Activated CD8-positive, alpha-beta T cell treated with anti-CD3 and anti-CD28 coated beads for 36 hours (primary cell): ENCODE data around the gene DTX3. TPM values are rescaled to one million over a fixed set of nuclear protein-coding genes. Genes with fewer than 3 reads are reported as not detected.
"Not testable (repeated sequence)": the region's sequence is repeated elsewhere in the genome, so short reads cannot be mapped to it uniquely, and the experiment has no call there.

Experiments
- ATAC-seq: fragments of 200-7000 bp; cut with Tn5 transposase; one replicate; pipeline ENCODE4 v1.10.0; 2021; ENCODE audit warnings: mild to moderate bottlenecking, moderate library complexity
- CTCF ChIA-PET: fragments of 350-600 bp; sonication (Branson Sonifier 250); formaldehyde crosslinking; loops from one replicate; lab custom pipeline; 2021; ENCODE audit warnings: antibody characterized with exemption; lab: Charles Lee
- POLR2A ChIA-PET: fragments of 350-600 bp; sonication (Branson Sonifier 250); formaldehyde crosslinking; loops from one replicate; lab custom pipeline; 2021; ENCODE audit warnings: antibody characterized with exemption; lab: Charles Lee
- DNase-seq: peaks from one replicate; pipeline ENCODE4 v3.0.0-alpha.2; 2020
- H3K27ac Mint-ChIP-seq: one replicate; pipeline ENCODE4 v1.8.0; 2021; ENCODE audit warnings: mild to moderate bottlenecking, mixed read lengths
- H3K27me3 Mint-ChIP-seq: one replicate; pipeline ENCODE4 v1.8.0; 2021; ENCODE audit warnings: mixed read lengths
- H3K36me3 Mint-ChIP-seq: one replicate; pipeline ENCODE4 v1.8.0; 2021; ENCODE audit warnings: low read depth, mixed read lengths
- H3K4me1 Mint-ChIP-seq: one replicate; pipeline ENCODE4 v1.8.0; 2021; ENCODE audit warnings: low read depth, mixed read lengths
- H3K4me3 Mint-ChIP-seq: one replicate; pipeline ENCODE4 v1.8.0; 2021; ENCODE audit warnings: mild to moderate bottlenecking, moderate library complexity, mixed read lengths
- H3K9me3 Mint-ChIP-seq: one replicate; pipeline ENCODE4 v1.8.0; 2021; ENCODE audit warnings: mixed read lengths
- CTCF ChIP-seq: fragments of 200-600 bp; IDR thresholded peaks from one replicate; pipeline ENCODE4 v1.8.0; 2022; ENCODE audit warnings: antibody characterized with exemption, mild to moderate bottlenecking
- intact Hi-C: fragments of 100-400 bp; cut with micrococcal nuclease; formaldehyde crosslinking; loops from one replicate; pipeline ENCODE4 v1.10.0; 2022
- total RNA-seq, 2 experiments: library from RNA; stranded (reverse); gene quantifications; one replicate each; pipeline ENCODE4 v1.2.3, GENCODE V29; 2021

The DTX3 gene
- total RNA-seq, 2 experiments from 2014 or later = 13.7 to 15.1 TPM

- intact Hi-C loops = loop anchor here (5.0 kb wide), 1 partner anchor 108 kb away; the partner anchor contains the start of gene OS9
- Mint-ChIP-seq H3K9me3 (no peaks in the 10 kb centered on the region), H3K4me1 (no peaks in the 10 kb centered on the region), H3K27ac (no peak overlapping the region), H3K27me3 (no peaks in the 10 kb centered on the region), H3K4me3 (no peak overlapping the region), H3K36me3 (no peaks in the 10 kb centered on the region)
- ChIA-PET CTCF (interaction anchor here (0.6 to 7.0 kb wide), 21 partner anchors 7 to 172 kb away, joined by 3 to 124 read pairs (median 15); partner anchors contain the start of genes ARHGEF25, B4GALNT1, OS9 and PIP4K2C), POLR2A (no interaction called here)
- TF ChIP-seq CTCF = no peak
- DNase-seq = no peak
- no peak for ATAC-seq
Observed at GRCh38 chr12:57584690-57585089, 19.9 kb upstream of the DTX3 start.

- Mint-ChIP-seq H3K27ac (no peak overlapping the region), H3K9me3 (no peaks in the 10 kb centered on the region), H3K4me3 (no peak overlapping the region), H3K27me3 (no peaks in the 10 kb centered on the region), H3K4me1 (no peaks in the 10 kb centered on the region), H3K36me3 (no peaks in the 10 kb centered on the region)
- DNase-seq (no peak), ATAC-seq (no peak)
- TF ChIP-seq CTCF = no peak
- POLR2A ChIA-PET = interaction anchor here (0.8 to 0.9 kb wide), 2 partner anchors 9 to 36 kb away, joined by 3 to 5 read pairs; no protein-coding TSS in a partner anchor
- intact Hi-C loops = no loop called here
- CTCF ChIA-PET = interaction anchor here (0.6 to 7.0 kb wide), 16 partner anchors 7 to 156 kb away, joined by 3 to 124 read pairs (median 18); partner anchors contain the start of genes ARHGEF25, B4GALNT1, OS9 and PIP4K2C
Observed at GRCh38 chr12:57585156-57585555, 19.5 kb upstream of the DTX3 start.

GRCh38 chr12:57586128-57586527 is 18.5 kb upstream of the DTX3 start:
- intact Hi-C loops = no loop called here
- Mint-ChIP-seq H3K4me3 (no peak overlapping the region), H3K36me3 (no peaks in the 10 kb centered on the region), H3K9me3 (no peaks in the 10 kb centered on the region), H3K27me3 (no peaks in the 10 kb centered on the region), H3K4me1 (peaks cover 6% of the 10 kb centered on the region), H3K27ac (no peak overlapping the region)
- no peak for ATAC-seq
- no peak for TF ChIP-seq CTCF
- no peak for DNase-seq
- POLR2A ChIA-PET = interaction anchor here (0.9 kb wide), 1 partner anchor 35 kb away, joined by 5 read pairs; no protein-coding TSS in a partner anchor
- CTCF ChIA-PET = interaction anchor here (0.8 to 7.0 kb wide), 7 partner anchors 13 to 127 kb away, joined by 3 to 124 read pairs (median 18); partner anchors contain the start of genes ARHGEF25, B4GALNT1 and OS9

GRCh38 chr12:57586832-57587429 is 17.7 kb upstream of the DTX3 start:
- H3K9me3 Mint-ChIP-seq = no peaks in the 10 kb centered on the region
- H3K27ac Mint-ChIP-seq = no peak overlapping the region
- no peak for TF ChIP-seq CTCF
- H3K36me3 Mint-ChIP-seq = no peaks in the 10 kb centered on the region
- H3K27me3 Mint-ChIP-seq = no peaks in the 10 kb centered on the region
- POLR2A ChIA-PET = no interaction called here
- CTCF ChIA-PET = interaction anchor here (1.3 kb wide), 1 partner anchor 34 kb away, joined by 5 read pairs; no protein-coding TSS in a partner anchor
- peaks cover 10% of the 10 kb centered on the region for H3K4me1 Mint-ChIP-seq
- intact Hi-C loops = no loop called here
- no peak overlapping the region for H3K4me3 Mint-ChIP-seq
- ATAC-seq (no peak), DNase-seq (no peak)

- H3K27ac Mint-ChIP-seq, H3K9me3 Mint-ChIP-seq, CTCF ChIA-PET, H3K36me3 Mint-ChIP-seq, intact Hi-C loops, DNase-seq, H3K4me3 Mint-ChIP-seq, H3K27me3 Mint-ChIP-seq, ATAC-seq, POLR2A ChIA-PET: not testable (repeated sequence)
- H3K4me1 Mint-ChIP-seq = peaks cover 24% of the 10 kb centered on the region
Observed at GRCh38 chr12:57588951-57589610, 15.5 kb upstream of the DTX3 start.
